Vagina (tissue), 2 donors: ENCODE measurements around the gene IL11.

ENCODE experiments used
- POLR2A ChIP-seq, 2 donors: fragments of 450-650 bp; IDR thresholded peaks; one replicate each; pipeline ENCODE4 v1.6.1; 2017; ENCODE audit warnings: antibody characterized with exemption in 2 of 2, mild to moderate bottlenecking in 2 of 2, moderate library complexity in 2 of 2
- POLR2AphosphoS5 ChIP-seq, 2 donors: sonication (generic); formaldehyde crosslinking; IDR thresholded peaks; one replicate each; pipeline ENCODE4 v1.9.0; 2017; ENCODE audit warnings: antibody characterized with exemption in 2 of 2, mild to moderate bottlenecking in 2 of 2, low read depth in 1 of 2; ENCODE audit not compliant: insufficient read depth in 1 of 2
- TF ChIP-seq, protein P1 (sequence below), 3 experiments: fragments of 450-650 bp in 2 of 3; fragments of 200-600 bp in 1 of 3; sonication (generic) in 1 of 3; IDR thresholded peaks; one replicate each; pipeline ENCODE4 v1.5.1; 2017 to 2019; ENCODE audit warnings: antibody characterized with exemption in 3 of 3, mild to moderate bottlenecking in 2 of 3, moderate library complexity in 2 of 3

- no peak for TF ChIP-seq POLR2A (IDR thresholded peaks at IDR 0.05)
- TF ChIP-seq POLR2AphosphoS5 (IDR thresholded peaks at IDR 0.05; ENCODE audit: insufficient read depth in 1 of 2, low read depth in 1 of 2) = no peak
- TF ChIP-seq, protein P1, sequence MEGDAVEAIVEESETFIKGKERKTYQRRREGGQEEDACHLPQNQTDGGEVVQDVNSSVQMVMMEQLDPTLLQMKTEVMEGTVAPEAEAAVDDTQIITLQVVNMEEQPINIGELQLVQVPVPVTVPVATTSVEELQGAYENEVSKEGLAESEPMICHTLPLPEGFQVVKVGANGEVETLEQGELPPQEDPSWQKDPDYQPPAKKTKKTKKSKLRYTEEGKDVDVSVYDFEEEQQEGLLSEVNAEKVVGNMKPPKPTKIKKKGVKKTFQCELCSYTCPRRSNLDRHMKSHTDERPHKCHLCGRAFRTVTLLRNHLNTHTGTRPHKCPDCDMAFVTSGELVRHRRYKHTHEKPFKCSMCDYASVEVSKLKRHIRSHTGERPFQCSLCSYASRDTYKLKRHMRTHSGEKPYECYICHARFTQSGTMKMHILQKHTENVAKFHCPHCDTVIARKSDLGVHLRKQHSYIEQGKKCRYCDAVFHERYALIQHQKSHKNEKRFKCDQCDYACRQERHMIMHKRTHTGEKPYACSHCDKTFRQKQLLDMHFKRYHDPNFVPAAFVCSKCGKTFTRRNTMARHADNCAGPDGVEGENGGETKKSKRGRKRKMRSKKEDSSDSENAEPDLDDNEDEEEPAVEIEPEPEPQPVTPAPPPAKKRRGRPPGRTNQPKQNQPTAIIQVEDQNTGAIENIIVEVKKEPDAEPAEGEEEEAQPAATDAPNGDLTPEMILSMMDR (IDR thresholded peaks at IDR 0.05) = no peak
These were observed 7.3 kb upstream of the IL11 start for GRCh38 chr19:55377356-55378131.
